Measurements from ENCODE around the gene GPD1L. TPM values are rescaled to one million over a fixed set of nuclear protein-coding genes. Genes with fewer than 3 reads are reported as not detected.

Gene GPD1L
- total RNA-seq, 2 donors from 2014 or later: 7.6 to 18.8 TPM

GRCh38 chr3:32195995-32196540 lies 89.6 kb downstream of the GPD1L start:
- no peak overlapping the region for H3K27ac Mint-ChIP-seq
- peaks cover 9% of the 10 kb centered on the region for H3K27me3 Mint-ChIP-seq
- H3K36me3 Mint-ChIP-seq (ENCODE audit: low read depth): no peaks in the 10 kb centered on the region
- no peak overlapping the region for H3K4me3 Mint-ChIP-seq
- no peaks in the 10 kb centered on the region for H3K9me3 Mint-ChIP-seq
- no peak for ATAC-seq (replicated peaks)
- no peaks in the 10 kb centered on the region for H3K4me1 Mint-ChIP-seq

DNA sequence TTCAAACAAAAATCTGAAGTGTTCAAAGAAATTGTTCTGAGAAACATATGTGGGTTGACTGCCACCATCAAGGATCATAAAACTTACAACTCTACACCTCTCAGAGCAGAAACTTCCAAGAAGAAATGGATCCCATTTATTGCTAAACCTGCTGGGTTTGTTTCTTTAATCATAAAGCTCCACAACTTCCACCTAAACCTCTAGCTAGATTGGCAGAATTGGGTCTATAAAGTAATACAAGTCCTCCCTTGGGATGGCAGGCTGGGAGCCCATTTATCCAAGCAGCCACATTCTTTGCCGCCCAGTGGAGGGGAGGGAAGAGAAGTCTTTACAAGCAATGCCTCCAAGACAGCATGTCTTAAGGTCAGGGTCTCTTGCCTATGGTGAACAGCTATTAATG lies 91.6 kb downstream of the GPD1L start:
- H3K4me1 Mint-ChIP-seq: no peaks in the 10 kb centered on the region
- H3K27me3 Mint-ChIP-seq: peaks cover 9% of the 10 kb centered on the region
- no peak overlapping the region for H3K4me3 Mint-ChIP-seq
- H3K27ac Mint-ChIP-seq: no peak overlapping the region
- H3K36me3 Mint-ChIP-seq (ENCODE audit: low read depth): no peaks in the 10 kb centered on the region
- ATAC-seq (replicated peaks): no peak
- no peaks in the 10 kb centered on the region for H3K9me3 Mint-ChIP-seq

DNA sequence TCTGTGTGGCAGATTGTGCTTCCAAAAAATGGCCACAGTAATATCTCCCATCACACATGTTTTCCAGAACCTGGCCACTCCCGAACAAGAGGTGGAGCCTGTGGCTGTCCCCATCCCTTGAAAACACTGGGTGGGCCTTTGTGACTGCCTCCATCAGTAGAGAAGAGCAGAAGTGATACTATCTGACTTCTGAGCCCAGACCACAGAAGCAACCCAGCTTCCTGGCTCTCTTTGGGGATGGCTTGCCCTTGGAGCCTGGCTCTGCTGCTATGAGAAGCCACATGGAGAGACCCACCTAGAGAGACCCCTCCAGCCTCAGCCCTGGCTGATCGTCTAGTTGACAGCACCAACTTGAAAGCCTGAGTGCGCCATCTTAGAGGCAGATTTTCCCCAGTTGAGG lies 92.3 kb downstream of the GPD1L start:
- H3K36me3 Mint-ChIP-seq (ENCODE audit: low read depth): no peaks in the 10 kb centered on the region
- no peak for ATAC-seq (replicated peaks)
- H3K4me1 Mint-ChIP-seq: no peaks in the 10 kb centered on the region
- no peak overlapping the region for H3K27ac Mint-ChIP-seq
- H3K9me3 Mint-ChIP-seq: no peaks in the 10 kb centered on the region
- no peak overlapping the region for H3K4me3 Mint-ChIP-seq
- peaks cover 9% of the 10 kb centered on the region for H3K27me3 Mint-ChIP-seq

- Mint-ChIP-seq H3K4me3 (no peak overlapping the region), H3K9me3 (no peaks in the 10 kb centered on the region), H3K27me3 (peaks cover 9% of the 10 kb centered on the region), H3K4me1 (no peaks in the 10 kb centered on the region), H3K27ac (no peak overlapping the region), H3K36me3 (ENCODE audit: low read depth) (no peaks in the 10 kb centered on the region)
- no peak for ATAC-seq (replicated peaks)
Measured at GRCh38 chr3:32200490-32200889, 94.1 kb downstream of the GPD1L start.

GRCh38 chr3:32200992-32201758 lies 94.8 kb downstream of the GPD1L start:
- no peak for ATAC-seq (replicated peaks)
- Mint-ChIP-seq H3K36me3 (ENCODE audit: low read depth) (no peaks in the 10 kb centered on the region), H3K27ac (no peak overlapping the region), H3K27me3 (peaks cover 9% of the 10 kb centered on the region), H3K9me3 (no peaks in the 10 kb centered on the region), H3K4me3 (no peak overlapping the region), H3K4me1 (no peaks in the 10 kb centered on the region)

GRCh38 chr3:32202496-32202895 lies 96.1 kb downstream of the GPD1L start:
- peaks cover 9% of the 10 kb centered on the region for H3K27me3 Mint-ChIP-seq
- no peaks in the 10 kb centered on the region for H3K36me3 Mint-ChIP-seq (ENCODE audit: low read depth)
- H3K4me3 Mint-ChIP-seq: no peak overlapping the region
- no peak overlapping the region for H3K27ac Mint-ChIP-seq
- ATAC-seq (replicated peaks): no peak
- no peaks in the 10 kb centered on the region for H3K9me3 Mint-ChIP-seq
- H3K4me1 Mint-ChIP-seq: no peaks in the 10 kb centered on the region

- no peaks in the 10 kb centered on the region for H3K4me1 Mint-ChIP-seq
- peaks cover 9% of the 10 kb centered on the region for H3K27me3 Mint-ChIP-seq
- H3K9me3 Mint-ChIP-seq: no peaks in the 10 kb centered on the region
- no peak overlapping the region for H3K27ac Mint-ChIP-seq
- H3K4me3 Mint-ChIP-seq: no peak overlapping the region
- ATAC-seq (replicated peaks): no peak
- H3K36me3 Mint-ChIP-seq (ENCODE audit: low read depth): no peaks in the 10 kb centered on the region
Measured at GRCh38 chr3:32203854-32204253, 97.4 kb downstream of the GPD1L start.

- no peak for ATAC-seq (replicated peaks)
- Mint-ChIP-seq H3K9me3 (no peaks in the 10 kb centered on the region), H3K27me3 (no peaks in the 10 kb centered on the region), H3K4me3 (no peak overlapping the region), H3K4me1 (no peaks in the 10 kb centered on the region), H3K36me3 (ENCODE audit: low read depth) (no peaks in the 10 kb centered on the region), H3K27ac (no peak overlapping the region)
Measured at GRCh38 chr3:32208447-32208846, 102.0 kb downstream of the GPD1L start.

- Mint-ChIP-seq H3K36me3 (ENCODE audit: low read depth) (no peaks in the 10 kb centered on the region), H3K4me3 (no peak overlapping the region), H3K9me3 (no peaks in the 10 kb centered on the region), H3K4me1 (no peaks in the 10 kb centered on the region), H3K27ac (no peak overlapping the region), H3K27me3 (no peaks in the 10 kb centered on the region)
- no peak for ATAC-seq (replicated peaks)
Measured at GRCh38 chr3:32215185-32215584, 108.8 kb downstream of the GPD1L start.

DNA sequence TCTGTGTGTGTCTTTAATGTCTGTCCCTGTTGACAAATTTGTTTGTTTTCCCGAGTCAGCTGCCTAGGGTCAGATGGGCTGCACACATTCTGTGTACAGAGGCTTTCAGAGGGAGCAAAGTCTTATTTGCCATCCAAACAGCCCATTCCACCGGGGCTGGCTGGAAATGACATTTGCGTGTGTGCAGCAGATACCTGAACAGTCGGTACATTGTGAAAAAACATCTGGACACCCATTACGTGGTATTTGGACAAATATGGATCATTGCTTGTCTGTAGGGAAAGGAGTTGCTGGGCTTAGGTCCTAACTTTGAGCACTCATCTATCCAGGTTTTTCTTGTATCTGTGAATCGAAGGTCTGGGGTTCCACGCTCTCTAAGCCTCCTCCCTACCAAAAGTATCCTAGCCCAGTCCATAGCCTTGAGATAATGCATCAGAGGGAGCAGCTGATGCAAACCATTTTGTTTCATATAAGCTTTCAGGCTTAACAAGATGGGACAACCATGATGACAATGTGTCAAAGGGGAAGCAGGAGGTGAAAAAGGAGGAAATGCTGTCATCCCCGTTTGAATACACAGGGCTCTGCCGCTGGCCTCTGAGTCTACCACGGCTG lies 109.9 kb downstream of the GPD1L start:
- H3K27ac Mint-ChIP-seq: no peak overlapping the region
- no peaks in the 10 kb centered on the region for H3K4me1 Mint-ChIP-seq
- H3K27me3 Mint-ChIP-seq: no peaks in the 10 kb centered on the region
- no peaks in the 10 kb centered on the region for H3K36me3 Mint-ChIP-seq (ENCODE audit: low read depth)
- no peak overlapping the region for H3K4me3 Mint-ChIP-seq
- no peak for ATAC-seq (replicated peaks)
- no peaks in the 10 kb centered on the region for H3K9me3 Mint-ChIP-seq

DNA sequence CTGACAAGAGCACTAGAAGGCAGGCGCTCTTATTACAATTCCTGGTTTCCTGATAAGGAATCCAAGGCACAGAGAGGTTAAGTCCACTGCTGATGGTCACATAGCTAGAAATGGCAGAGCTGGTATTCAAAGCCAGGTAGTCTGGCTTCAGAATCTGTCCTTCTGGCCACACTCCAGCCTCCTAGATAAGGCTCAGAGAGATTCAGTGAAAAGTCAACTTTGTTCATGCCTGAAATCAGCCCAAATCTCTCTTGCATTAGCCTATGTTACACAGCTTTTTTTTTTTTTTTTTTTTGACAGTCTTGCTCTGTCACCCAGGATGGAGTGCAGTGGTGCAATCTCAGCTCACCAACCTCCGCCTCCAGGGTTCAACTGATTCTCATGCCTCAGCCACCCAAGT lies 110.9 kb downstream of the GPD1L start:
- no peak overlapping the region for H3K4me3 Mint-ChIP-seq
- no peaks in the 10 kb centered on the region for H3K27me3 Mint-ChIP-seq
- no peaks in the 10 kb centered on the region for H3K9me3 Mint-ChIP-seq
- H3K27ac Mint-ChIP-seq: no peak overlapping the region
- no peaks in the 10 kb centered on the region for H3K4me1 Mint-ChIP-seq
- no peak for ATAC-seq (replicated peaks)
- H3K36me3 Mint-ChIP-seq (ENCODE audit: low read depth): no peaks in the 10 kb centered on the region

Other genes with a start within 250 kb of the GPD1L start
- 10 to 100 TPM in 1 of 2 donors, under 1 TPM in 1; 0.90 to 11.5 TPM for gene OSBPL10, start 125.4 kb upstream of the GPD1L start, total RNA-seq
- gene ZNF860, start 124.9 kb upstream of the GPD1L start, total RNA-seq: under 1 TPM in 1 of 2 donors, not detected in 1; 0.91 TPM
- gene CMTM8, start 132.1 kb downstream of the GPD1L start, total RNA-seq: 1 to 10 TPM; 5.2 to 7.2 TPM